UCSD-AML1 (cell line): Measurements from ENCODE around the gene TMPRSS3.
A peak's percentile ranks its signal among the peaks of the same experiment; 100 is the strongest.

Experiments
- DNase-seq: peaks from one replicate; lab custom pipeline; 2025; ENCODE audit not compliant: unreplicated experiment; lab: John Stamatoyannopoulos, UW

TMPRSS3 gene

DNA sequence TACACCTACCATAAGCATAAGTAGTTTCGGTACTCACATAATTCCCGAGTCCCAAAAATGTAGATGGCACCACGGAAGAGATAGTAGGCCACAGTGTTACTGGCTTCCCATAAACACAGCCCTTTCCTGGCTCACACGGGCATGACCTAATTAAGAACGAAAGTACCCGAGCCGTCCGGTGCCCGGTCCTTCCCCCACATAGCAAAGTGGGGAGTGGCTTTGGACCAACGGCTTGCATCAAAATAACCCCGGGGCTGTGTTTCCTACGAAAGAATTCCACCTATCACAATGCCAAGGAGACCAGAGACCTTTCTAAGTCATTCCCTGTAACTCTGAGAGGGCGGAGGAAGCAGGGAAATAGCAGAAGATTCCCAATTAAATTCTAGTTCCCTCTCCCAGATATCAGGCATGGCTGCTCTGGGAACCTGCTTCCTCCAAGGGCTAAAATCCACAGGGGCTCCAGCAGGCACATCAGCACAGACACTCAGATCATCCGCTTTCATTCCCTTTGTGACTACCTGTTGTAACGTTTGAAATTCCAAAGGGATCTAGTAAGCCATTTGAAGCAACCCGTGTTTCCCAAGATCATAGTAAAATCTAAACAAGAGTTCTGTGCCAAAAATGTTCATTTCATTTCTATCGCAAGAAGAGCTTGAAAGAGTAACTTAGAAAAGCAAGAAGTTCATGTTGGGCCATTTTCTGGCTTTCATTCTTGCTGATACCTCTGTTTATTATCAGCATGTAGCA, at the start of gene TMPRSS3:
Gene TMPRSS3 (minus strand): TSS at position 148 of the 747 bp plus-strand sequence. CDS start 635 bp downstream, outside the sequence.
- DNase-seq: no peak

DNA sequence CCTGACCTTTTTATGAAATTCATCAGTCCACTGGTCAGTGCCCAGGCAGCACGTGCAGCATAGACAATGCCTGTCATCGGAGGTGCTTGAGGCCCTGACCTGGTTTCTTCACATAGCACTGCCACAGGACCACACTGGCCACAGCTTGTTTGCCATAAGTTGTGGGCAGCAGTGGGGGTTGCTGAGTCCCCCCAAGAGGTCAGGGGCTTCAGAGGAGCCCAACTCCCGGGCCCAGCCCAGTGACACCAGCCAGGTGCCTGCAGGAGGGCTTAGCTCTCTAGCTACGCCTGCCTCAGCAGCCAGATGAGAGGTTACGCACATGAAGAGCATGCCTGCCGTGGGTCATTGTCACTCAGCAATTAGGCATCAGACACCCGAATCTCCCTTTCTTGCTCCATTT, 49.5 kb upstream of the TMPRSS3 start:
- DNase-seq: no peak

DNA sequence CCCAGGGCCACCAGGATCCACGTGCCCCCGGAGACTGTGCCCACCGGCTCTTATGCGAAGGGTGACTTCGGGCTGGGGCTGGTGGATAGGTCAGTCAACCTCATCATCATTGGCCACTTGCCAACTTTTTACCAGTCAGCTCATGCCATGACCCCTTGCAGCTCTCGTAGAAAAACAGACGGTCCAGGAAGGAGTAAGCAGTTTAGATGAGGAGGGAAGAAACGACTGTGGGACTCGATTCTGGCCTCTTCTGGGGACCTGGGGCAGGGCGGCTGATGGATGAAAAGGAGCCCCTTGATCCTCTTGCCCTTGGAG, 48.9 kb upstream of the TMPRSS3 start:
- no peak for DNase-seq

DNA sequence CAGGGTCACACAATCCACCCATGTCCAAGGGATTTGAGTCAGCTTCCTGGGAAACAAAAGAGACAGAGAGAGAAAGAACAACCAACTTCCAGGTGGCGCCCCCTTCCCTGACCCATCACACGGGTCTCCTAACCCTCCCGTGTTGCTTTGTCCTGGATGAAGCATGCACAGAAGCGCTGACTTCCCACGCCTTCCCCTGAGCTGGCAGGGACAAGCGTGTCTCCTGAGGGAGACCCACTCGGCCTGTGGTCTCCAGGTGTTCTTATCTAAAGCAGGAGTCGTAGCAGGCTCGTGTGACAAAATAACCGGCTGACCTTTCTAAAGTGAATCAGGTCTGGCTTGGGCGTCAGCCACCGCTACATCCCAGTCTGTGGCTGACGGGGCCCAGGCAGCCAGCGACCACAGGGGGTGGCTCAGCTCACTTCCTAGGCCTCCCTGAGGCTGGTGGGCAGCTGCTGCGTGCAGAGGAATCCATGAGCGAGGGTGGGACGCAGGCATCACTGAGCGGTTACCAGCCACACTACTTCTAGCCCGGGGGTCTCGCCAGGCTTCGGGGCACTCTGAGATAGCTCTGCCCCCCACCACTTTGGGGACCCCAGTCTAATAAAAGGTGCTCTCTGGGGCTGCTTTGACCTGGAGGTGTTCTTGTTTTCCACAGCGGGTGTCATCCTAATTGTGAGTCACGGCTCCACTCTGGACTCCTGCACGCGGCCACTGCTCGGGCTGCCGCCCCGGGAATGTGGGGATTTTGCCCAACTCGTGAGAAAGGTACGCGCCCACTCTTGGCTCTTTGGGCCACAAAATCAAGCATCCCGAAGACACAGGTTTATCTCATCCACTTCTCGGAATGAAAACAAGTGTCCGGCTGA, 48.3 kb upstream of the TMPRSS3 start:
- DNase-seq: no peak

DNA sequence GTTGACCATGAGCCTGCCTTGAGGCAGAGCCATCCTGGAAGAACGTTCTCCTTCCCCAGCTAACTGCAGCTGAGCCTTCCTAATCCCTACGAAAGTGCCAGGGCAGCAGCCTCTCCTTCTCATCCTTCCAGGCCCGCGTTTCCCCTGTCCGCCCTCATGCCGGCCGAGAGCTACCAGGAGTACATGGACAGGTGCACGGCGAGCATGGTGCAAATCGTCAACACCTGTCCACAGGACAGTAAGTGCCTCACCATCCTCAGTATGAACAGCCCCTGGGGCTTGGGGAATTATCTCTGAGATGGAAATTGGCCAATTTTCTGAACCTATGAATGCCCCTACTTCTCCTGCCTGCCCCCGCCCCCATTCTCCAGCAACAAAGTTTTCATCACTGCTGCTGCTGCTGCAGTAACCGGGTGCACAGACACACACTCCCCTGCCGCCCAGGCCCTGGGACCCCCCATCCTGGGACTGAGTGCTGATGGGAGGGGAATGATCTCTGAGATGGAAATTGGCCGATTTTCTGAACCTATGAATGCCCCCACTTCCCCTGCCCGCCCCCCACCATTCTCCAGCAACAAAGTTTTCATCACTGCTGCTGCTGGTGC, 47.4 kb upstream of the TMPRSS3 start:
- DNase-seq: no peak

DNA sequence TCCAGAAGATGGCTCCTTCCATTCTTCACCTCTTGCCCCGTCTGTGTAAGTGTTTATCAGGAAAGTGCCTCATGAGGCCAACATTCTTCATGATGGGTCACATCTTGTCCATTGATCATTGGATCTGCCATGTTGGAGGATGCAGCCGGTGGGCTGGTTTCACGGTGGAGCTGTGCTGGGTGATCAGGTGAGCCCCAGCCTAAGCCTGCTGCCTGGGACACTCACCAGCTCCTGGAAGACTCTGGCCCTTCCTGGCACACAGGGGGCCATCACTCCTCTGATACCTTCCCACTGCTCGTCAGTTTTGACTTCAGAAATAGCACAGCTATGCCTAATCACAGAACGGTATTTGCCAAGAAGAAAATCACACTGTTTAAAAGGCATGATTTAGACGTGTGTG, 46.1 kb upstream of the TMPRSS3 start:
- no peak for DNase-seq

DNA sequence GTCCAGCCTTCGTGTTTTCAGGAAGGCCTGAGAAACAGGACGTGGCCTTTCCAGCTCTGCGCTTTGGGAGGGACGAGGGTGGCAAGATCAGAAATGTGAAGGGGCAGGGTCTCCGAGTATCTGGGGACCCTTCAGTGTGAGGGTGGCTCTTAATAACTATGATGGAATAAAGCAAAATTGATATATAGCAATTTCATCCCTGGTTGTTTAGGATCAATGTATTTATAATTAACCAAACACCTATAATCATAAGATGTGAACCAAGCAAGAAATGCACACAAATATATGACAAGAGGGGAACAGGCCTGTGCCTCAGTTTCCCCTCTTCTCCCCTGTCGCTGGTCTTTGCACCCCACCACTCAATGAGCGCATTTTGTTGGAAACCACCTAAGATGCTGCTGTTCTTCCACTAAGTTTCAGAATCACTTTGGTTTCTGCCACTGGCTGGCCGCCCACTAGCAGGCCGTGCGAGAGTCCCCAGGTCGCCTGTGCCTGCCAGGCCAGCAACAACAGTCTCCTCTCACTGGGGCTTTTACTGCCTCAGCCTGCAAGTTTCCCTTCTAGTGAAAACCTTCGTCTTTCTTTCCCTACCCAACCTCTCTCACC, 44.4 kb upstream of the TMPRSS3 start:
- no peak for DNase-seq

DNA sequence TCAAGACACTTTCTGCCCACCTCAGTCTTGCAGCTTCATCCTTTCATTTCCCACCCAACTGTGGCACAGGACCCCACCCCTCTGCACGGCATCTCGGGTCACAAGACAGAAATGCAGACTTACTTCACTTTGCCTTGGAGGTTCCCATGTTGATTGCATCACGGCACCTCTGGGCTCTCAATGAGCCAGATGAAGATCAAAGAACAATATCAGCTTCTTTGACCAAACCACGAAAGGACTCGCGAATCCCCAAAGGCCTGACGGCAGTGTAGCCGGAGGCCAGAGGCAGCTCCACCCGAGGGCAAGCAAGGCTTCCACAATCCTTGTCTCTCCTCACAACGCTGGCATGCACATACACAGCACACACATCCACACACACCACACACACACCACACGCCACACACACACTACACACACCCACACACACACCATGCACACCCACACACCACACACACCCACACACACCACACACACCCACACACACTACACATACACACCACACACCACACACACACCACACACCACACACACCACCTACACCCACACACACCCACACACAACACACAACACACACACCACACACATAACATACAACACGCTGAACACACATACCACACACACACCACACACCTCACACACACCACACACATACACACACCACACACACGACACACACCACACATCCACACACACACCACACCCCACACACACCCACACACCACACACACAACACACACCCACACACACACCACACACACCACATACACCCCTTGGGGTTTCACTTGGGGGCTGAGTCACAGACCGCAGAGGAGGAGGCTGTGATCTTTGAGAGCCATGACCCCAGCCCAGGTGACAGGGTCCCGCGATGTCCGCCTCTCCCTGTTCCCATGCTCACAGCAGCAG, 43.7 kb upstream of the TMPRSS3 start:
- DNase-seq: no peak

DNA sequence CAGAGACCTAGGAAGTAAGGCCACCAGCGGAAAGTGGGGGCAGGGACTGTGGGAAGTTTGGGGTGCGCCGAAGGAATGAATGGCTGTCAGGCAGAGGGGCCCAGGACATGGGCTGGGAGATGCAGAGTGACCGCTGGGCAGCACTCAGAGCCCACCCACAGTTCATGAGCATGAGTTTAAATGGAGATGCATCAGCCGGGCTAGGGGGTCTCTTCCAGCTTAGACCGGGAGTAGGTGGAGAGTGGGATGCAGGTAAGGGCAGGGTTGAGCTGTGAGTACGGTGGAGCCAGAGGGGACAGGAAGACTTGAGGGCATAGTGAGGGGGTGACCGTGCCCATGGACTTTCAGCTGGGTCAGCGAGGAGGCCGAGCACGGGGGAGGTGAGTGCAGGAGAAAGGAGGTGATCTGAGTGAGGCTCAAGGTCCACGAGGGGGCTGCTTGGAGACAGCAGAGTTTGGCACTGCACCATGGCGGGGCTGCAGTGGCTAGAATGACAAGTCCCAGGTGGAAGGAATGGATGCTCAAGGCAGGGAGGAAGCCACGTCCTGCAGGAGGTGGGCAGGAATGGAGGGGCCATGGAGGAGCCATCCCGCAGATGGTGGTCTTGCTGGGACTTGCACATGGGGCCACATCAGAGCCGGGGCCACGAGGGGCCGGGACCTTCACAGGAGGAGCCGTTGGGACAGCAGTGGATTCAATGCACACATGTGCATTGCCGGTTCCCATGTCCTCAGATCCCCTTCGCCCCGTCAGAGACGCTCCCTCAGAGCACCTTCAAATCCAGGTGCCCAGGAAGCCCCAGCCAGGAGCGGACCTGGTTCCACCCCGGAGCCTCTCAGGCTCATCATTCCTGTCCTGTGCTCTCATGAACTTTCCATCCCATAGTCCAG, 42.7 kb upstream of the TMPRSS3 start:
- DNase-seq: no peak

DNA sequence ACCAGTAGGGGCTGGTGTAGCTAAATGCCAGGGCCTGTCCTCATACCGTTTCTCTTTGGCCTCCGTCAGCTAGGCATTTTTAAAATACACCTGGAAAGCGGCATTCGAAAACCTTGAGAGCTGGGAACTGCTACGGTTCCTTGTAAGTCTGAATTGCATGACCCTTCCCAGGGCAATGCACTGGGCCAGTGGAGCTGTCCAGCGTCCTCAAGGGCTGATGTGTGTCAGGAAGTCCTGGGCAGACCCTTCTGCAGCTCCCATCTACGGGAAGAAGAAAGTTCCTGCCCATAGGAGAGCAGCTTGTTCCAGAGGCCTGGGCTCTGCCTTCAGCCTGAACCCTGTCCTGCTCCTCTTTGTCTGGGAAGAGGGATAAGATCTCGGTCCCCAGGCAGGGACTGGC, 41.9 kb upstream of the TMPRSS3 start:
- DNase-seq: peak; percentile 34

DNA sequence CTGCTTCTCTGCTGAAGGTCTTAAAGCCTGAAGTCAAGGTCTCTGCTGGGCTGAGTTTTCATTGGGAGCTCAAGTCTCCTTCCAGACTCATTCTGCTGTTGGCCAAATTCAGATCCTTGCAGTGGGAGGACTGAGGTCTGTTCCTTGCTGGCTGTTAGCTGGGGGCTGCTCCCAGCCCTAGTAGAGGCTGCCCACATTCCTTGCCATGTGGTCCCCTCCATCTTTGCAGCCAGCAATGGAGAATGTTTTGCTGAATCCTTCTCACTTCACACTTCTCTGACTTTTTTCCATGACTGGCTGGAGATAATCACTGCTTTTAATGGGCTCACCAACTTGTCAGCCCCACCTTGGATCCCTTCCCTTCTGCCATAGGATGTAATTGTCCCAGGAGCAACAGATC, 41.1 kb upstream of the TMPRSS3 start:
- DNase-seq: no peak

DNA sequence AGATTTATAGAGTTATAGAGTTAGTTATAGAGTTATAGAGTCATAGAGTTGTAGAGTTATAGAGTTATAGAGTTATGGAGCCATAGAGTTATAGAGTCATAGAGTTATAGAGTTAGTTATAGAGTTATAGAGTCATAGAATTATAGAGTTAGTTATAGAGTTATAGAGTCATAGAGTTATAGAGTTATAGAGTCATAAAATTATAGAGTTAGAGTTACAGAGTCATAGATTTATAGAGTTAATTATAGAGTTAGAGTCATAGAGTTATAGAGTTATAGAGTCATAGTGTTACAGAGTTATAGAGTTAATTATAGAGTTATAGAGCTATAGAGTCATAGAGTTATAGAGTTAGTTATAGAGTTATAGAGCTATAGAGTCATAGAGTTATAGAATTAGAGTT, 40.0 kb upstream of the TMPRSS3 start:
- no peak for DNase-seq

DNA sequence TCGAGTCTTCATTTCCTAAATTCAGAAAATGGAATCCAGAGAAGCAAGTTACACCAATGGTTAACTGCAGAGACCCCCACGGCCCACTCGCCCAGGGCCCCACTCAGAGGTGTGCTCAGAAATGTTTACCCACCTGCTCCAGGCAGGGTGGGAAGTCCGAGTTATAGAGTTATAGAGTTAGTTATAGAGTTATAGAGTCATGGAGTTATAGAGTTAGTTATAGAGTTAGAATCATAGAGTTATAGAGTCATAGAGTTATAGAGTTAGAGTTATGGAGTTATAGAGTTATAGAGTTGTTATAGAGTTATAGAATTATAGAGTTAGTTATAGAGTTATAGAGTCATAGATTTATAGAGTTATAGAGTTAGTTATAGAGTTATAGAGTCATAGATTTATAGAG, 39.5 kb upstream of the TMPRSS3 start:
- DNase-seq: no peak

DNA sequence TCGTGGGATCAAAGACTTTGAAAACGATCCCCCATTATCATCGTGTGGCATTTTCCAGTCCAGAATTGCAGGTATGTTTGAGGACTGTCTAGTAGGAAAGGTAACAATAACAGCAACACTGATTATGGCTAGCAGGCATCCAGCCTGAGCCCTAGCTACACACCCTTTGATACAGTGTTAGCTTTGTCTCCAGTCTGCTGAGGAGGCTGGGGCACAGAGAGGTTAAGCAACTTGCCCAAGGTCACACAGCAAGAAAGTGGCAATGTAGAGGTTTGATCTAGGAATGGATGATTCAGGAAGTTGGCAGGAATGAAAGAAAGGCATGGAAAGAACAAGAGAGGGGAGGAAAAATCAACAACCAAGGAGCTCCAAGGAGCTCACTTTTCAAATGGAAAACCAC, 39.0 kb upstream of the TMPRSS3 start:
- no peak for DNase-seq

DNA sequence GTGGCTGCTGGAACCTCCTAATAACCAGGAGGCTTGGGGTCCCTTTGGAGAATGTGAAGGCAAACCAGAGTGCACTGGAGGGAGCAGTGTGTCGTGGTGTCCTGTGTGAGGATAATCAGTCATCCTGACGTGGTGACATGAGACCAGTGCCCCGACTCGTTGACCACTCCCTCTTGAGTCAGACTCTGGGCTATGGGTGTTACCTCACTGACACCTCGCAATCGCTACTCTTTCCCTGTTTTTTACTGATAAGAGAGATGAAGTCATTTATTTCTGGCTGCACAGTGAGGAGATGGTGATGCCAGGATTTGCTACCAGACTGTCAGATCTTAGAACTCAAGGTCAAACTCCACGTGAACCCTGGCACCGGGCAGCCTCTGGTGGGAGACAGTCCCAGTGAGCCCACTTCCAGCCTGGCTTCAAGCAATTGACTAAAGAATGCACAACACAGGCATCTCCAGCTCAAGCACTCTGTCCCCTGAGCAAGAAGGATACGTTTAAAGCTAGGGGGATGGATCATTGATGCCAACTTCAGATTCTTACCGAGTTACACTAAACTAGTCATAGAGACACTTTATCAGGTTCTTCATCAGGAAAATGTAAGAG, 38.2 kb upstream of the TMPRSS3 start:
- DNase-seq: no peak

DNA sequence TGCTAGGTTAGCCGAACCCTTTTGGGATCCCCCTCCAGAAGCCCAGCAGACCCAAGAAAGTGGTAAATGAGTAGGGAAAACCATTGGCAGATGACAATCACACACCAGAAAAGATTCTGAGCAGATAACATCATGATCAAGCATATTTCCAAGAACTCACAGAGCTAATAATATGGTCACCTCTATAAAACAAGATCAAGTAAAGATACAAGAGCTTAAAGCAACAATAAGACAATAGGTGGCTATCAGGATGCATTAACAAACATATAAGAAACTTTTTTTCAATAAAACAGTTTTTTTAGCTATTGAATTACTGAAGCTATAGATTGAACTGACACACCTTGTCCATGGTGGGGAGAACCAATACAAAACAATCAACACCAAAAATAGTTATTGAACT, 36.8 kb upstream of the TMPRSS3 start:
- no peak for DNase-seq

DNA sequence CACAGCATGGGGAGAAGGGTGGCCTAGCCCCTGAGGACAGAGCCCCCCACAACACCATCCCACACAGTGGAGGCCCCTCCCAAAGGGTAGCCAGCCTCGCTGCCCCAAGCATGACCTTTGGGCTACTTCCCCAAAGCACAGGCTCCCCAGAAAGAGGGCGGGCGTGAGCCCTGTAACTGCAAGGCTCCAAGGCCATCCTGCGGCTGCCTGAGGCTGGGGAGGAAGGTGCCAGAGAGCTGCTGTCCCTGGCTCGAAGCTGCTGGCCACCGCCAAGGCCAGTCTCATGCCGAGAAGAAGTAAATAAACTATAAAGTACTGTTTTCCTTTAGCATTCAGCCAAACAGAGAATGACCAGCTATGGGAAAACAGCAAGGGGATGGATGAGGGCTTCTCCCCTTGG, 35.3 kb upstream of the TMPRSS3 start:
- DNase-seq: peak; percentile 26

DNA sequence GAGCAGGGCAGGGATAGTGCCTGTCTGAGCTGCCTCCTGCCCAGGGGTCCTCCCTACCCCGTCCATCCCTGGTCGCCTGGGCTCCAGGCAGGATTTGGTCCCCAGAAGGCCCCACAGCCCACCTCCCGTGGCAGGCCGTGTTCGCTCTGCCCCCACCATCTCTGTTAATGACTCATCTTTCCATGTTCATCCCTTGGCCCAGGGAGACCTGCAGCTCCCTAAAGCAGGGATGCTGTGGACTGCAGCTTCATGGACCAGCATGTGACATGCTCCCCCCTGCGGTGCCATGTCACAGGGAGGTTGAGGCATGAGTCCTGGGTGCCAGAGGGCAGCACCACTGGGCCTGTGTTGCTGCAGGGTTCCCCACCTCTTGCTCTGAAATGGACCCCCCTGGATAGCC, 34.7 kb upstream of the TMPRSS3 start:
- DNase-seq: no peak

DNA sequence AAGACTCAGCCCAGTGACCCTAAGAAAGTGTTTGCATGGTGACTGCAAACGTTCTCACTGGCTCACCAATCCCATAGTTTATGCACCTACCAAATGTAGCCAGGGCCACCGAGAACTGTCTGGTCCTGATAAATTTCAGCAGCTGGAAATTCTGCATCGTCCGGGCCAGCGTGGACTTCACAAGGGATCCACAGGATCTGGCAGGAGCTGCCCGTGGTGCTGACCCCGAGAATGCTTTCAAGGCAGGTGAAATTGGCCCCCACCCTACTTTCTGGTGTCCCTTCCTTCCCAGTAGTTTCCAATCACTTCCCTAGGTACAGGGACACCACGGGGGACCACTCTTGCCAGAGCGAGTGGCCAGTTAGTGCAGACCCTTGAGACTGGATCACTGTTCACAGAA, 34.0 kb upstream of the TMPRSS3 start:
- peak; percentile 27 for DNase-seq
